Stimulated activated CD4-positive, alpha-beta T cell treated with anti-CD3 and anti-CD28 coated beads, Interleukin-2, amount 100 ng/mL, for 4 hours (primary cell): ENCODE data around the gene RRP1B.

Experiments used
- DNase-seq: peaks from one replicate; pipeline ENCODE4 v3.0.0-alpha.2; 2020; ENCODE audit warnings: low read depth

RRP1B gene

DNA sequence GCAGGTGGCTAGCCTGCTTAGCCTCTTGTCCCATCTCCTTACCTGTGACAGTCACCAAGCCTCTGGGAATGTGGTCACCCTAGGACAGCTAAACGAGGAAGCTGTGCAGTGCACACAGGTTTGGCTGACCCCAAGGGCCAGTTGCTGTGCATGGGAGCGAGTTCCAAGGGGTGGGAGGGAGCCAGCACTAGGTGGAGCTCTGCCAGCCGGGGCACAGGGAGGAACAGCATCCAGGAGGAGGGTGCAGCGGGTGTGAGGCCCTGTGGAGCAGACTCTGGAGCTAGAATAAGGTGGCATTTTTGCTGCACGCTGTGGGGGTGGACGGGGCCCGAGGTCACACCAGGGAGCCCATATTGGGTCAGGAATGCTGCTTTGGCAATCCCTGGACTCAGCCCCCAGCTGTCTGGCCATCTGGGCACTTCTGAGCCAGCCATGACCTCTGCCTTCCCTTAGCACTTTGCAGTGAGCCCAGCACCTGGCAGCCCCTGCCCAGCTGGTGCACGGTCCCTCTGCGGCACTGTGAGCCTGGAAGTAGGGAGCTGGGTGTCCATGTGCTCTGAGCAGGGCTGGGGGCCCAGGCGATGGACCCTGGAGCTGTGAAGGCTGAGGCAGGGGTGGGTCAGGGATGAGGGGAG lies 68.3 kb downstream of the RRP1B start:
- no peak for DNase-seq

DNA sequence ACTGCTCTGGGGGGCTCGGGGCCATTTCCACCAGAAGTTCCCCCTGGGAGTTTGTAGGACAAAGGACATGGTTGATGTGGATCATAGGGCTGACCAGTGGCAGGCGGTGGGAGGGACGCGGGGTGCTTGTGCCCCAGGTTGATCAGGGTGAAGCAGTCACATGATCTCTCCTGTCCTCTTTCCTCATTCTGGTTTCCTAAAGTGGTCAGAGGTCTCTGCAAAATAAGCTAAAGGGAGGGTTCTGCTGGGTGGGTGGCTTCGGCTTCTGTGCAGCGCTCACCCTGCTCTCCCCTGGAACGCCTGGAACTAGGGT lies 68.8 kb downstream of the RRP1B start:
- no peak for DNase-seq

DNA sequence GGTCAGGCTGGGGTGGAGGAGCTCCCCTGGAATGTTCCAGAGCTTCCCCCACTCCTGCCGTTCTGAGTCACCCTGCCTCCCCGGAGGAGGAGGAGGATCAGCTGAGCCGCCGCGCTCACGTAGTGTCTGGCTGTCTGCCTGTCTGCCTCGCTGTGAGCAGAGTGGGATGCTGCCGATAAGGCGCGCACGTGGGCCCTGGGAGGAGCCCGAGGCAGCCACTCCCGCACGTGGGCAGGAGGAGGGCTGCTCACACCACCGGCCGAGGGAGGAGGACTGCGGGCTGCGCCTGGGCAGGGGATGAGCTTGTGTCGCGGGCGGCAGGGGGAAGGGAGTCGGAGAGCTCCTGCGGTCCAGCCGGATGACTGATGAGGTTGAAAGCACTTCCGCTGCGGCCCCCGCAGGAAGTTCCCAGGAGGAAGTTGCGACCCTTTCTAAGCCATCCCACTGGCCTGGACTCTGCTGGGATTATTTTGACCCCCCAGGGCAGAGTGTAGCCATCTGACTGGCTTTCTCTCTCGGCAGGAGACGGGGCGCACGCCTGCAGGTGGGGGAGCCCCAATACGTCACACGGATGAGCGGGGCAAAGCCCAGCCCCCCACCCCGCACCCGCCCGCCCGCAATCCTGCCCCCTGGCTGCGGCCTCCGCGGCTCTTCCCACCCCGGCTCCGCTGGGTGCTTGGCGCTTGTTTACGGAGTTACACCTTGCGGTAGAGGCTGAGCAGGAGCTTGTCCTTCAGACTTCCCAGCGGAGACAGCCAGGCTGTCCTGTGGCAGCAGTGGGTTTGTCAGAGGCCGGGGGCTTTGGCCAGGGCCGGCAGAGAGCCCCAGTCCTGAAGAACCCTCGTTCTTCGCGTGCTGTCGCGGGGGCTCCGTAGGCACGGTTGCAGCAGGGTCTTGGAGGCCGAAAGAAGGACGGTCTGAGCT lies 69.4 kb downstream of the RRP1B start:
- DNase-seq: peak; percentile 79

DNA sequence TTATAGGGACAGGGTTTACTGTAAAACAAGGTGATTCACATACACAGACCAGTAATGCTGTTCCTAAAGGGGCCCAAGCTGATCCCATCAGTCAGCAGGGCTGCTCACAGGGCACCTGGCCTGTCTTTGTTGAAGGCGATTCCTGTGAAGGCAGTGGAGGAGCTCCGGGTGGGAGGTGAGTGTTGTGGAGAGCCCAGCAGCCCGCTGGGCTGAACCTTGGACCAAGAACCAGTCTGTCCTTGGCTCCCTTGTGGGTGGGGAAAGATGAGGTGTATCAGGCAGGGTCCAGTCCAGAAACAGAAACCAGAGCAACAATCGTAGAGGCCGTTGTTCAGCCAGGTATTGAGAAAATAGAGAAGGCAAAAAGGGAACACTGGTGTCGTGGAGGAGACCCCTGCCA lies 72.1 kb downstream of the RRP1B start:
- no peak for DNase-seq

DNA sequence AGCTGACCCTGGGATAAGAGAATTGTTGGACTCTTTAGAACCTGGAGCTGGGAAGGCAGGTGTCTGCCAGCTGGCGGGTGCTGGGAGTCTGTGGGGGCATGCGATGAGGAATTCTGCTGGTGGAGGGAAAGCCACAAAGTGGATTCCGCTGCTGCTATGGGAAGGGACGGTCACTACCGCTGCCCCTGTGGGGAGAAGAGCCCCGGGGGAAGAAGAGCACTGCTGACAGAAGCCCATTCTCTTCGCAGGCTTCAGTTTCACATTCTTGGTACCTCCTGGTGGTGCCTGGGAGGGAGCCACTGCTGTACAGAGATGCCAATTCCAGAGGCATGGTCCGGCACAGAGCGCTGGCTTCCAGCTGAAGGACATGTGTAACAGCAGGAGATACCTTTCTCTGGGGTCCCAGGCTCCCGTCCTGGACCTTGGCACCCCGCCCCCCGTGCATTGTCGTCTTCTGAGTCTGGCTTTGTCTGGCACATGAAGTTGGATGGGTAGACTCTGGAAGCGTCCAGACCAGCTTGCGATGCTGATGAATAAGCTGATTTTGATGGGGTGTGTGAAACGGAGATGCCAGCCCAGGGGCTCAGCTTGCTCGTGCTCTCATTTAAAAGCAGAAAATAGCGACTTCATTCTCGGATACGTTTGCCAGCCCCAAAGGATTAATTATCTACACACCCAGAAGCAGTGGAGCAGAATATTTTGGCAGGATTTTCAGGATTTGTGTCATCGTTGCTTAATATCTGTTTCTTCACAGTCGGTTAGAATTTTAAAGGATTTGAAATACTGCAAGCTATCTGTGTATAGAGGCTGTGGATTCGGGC lies 72.7 kb downstream of the RRP1B start:
- DNase-seq: no peak

- DNase-seq: no peak
Measured at GRCh38 chr21:43733060-43733459, 73.7 kb downstream of the RRP1B start.

DNA sequence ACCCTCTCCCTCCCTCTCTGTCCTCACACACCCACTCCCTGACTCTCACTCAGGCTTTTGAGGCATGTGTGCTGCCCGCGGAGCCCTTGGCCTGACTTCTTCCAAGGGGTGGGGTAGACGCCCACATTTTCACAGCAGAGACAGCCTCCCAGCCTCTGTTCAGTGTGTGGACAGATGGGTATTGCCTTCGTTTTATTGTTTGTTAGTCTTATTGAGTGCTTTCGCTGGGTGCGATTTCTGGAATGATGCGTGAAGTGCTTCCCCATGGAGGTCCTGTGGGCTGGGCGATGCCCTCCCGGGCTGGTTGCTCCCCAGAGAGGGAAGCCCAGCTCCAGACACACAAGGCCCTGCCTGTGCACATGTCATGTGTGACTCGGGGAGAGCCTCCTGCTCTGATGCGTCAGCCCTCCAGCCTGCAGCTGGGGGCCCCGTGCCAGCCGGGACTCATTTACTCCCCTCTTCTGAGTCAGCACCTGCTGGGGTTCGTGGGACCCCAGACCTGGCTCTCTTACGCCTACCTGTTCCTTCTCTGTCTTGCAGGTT lies 74.2 kb downstream of the RRP1B start:
- DNase-seq: no peak

DNA sequence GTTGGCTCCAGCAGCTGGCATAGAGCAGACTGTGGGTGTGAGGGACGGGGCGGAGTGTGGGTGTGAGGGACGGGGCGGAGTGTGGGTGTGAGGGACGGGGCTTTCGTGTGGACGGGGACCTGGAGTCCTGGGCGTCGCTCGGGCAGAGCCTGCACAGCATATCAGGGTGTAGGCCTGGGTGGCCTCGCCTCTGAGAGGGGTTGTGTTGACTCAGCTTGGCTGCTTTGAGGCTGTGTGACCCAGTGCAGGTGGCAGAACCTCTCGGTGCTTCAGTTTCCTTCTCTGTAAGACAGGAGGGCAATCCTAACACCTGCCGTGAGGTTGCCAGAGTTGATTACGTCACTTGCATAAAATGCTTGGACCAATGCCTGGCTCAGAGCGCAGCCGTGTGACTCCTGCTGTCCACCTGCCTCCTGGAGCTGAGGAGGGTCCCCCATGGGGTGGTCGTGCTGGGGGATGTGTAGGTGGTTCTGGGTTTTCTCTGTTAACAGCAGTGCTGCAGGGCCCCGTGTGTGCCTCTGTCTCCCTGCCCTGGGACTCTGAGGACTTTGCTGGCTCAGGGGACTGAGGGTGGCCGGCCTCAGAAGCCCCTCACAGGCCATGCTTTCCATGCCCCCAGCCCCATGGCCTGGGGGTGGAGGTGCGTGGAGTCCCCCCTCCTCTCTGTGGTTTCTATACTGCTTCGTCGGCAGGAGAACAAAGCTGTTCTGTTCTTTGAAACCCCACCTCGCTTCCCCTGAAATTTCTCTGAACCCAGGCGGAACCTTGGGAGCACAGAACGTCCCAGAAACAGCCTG lies 75.0 kb downstream of the RRP1B start:
- DNase-seq: no peak

DNA sequence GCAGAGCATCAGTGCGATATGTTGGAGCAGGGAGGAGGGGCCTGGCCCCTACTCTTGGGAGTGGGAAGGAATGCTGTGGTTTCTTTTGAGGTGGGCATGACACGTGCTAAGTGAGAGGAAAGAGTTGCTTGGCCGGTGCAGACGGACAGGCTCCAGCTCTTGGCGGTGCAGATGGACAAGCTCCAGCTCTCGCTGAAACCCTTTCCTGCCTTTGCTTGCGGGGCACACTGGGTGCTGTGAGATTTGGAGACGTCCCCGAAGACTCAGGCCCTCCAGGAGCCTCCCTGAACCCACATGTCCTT lies 75.5 kb downstream of the RRP1B start:
- no peak for DNase-seq

- DNase-seq: no peak
Measured at GRCh38 chr21:43735236-43736091, 76.1 kb downstream of the RRP1B start.

- DNase-seq: no peak
Measured at GRCh38 chr21:43736224-43736883, 77.0 kb downstream of the RRP1B start.

- no peak for DNase-seq
Measured at GRCh38 chr21:43737158-43737950, 78.0 kb downstream of the RRP1B start.

DNA sequence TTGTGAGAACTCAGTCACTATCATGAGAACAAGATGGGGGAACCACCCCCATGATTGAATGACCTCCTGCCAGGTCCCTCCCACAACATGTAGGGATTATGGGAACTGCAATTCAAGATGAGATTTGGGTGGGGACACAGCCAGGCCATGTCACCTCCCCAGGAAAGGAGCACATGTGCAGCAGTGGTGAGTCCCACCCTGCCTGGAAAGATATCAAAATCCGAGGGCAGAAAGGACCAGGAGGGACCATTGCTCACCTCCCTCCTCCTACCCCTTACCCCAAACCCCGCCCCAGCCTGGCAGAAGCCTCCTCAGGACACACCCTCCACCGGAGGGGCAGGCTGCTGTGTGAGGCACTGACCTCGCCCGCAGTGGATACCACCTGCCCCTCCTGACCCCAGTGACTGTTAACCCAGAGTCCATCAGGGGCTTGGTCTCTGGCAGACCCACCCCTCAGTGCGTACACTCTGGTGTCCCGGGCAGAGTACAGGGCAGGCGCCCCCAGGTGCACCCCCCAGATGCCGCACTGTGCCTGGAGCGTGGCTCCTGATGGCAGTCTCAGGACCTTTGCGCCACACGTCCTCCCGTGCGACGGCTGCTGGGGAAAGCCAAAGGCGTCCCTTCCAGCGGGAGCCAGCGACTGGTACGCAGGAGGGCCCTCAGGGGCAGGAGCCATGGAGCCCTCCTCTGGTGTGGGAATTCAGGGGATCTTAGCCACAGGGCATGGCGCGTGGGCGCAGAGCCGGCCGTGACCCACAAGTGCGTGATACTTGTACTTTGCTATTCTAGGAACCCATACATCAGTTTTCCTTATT lies 80.5 kb downstream of the RRP1B start:
- no peak for DNase-seq

DNA sequence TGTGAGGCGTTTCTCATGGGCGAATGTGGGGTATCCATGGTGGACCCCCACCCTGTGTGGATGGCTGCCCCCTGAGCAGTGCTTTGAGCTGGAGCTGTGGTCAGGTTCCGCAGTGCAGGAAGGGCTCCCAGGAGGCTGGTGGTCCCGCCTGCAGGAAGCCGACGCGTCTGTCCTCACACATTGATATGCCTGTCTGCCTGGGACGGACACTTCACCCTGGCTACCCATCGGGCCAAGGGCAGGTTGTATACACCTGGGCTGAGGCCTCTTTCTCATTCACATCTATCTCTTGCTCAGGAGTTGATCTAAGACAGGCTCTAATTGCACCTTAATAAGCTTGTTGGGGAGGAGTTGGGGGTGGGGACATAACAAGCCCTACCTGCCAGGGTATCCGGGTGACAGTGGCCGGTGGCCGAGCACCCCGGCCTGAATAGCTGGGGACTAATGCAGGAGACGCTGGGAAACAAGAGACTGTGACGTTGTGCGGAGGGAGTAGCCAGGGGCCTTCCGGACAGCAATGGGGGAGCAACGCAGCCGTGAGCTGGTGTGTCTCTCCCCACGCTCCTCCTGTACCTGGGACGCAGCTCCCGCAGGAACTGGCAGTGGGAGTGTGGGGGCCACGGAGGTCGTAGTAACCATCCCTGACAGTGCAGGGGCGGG lies 81.3 kb downstream of the RRP1B start:
- no peak for DNase-seq

GRCh38 chr21:43741423-43742096 lies 82.2 kb downstream of the RRP1B start:
- DNase-seq: no peak

GRCh38 chr21:43743947-43744346 lies 84.6 kb downstream of the RRP1B start:
- DNase-seq: no peak

DNA sequence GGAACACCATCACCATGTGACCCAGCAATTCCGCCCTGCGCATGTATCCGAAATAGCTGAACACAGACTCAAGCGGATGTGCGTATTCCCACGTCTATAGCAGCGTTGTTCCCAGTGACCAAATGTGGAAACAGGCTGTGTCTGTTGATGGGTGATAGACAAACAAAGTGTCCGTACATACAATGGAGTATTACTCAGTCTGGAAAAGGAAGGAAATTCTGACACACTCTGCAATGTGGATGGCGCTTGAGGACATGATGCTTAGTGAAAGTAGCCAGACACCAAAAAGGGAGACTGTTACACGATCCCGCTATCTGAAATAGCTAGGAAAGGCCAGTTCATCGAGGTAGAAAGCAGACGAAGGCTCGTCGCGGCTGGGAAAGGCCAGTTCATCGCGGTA lies 85.4 kb downstream of the RRP1B start:
- DNase-seq: no peak
